Measurements from ENCODE around the gene CXorf49.
"Not testable (repeated sequence)": the region's sequence is repeated elsewhere in the genome, so short reads cannot be mapped to it uniquely, and the experiment has no call there.

CXorf49 gene

GRCh38 chrX:71697466-71698298, 20.4 kb downstream of the CXorf49 start:
- not testable (repeated sequence) for H3K27ac Mint-ChIP-seq; DNase-seq (ENCODE audit: low spot score); H3K4me1 Mint-ChIP-seq (ENCODE audit: low read depth); H3K27me3 Mint-ChIP-seq (ENCODE audit: low read depth); H3K4me3 Mint-ChIP-seq; H3K9me3 Mint-ChIP-seq; H3K36me3 Mint-ChIP-seq (ENCODE audit: low read depth)

- H3K27ac Mint-ChIP-seq; H3K27me3 Mint-ChIP-seq (ENCODE audit: low read depth); H3K9me3 Mint-ChIP-seq; DNase-seq (ENCODE audit: low spot score); H3K4me3 Mint-ChIP-seq; H3K36me3 Mint-ChIP-seq (ENCODE audit: low read depth); H3K4me1 Mint-ChIP-seq (ENCODE audit: low read depth): not testable (repeated sequence)
These were observed 21.2 kb downstream of the CXorf49 start for GRCh38 chrX:71696641-71697465.

GRCh38 chrX:71679575-71680207, 38.4 kb downstream of the CXorf49 start:
- Mint-ChIP-seq H3K27me3 (ENCODE audit: low read depth) (peaks cover 5% of the 10 kb centered on the region), H3K36me3 (ENCODE audit: low read depth) (no peaks in the 10 kb centered on the region), H3K4me3 (no peak overlapping the region), H3K9me3 (no peaks in the 10 kb centered on the region), H3K27ac (no peak overlapping the region), H3K4me1 (ENCODE audit: low read depth) (no peaks in the 10 kb centered on the region)
- no peak for DNase-seq (ENCODE audit: low spot score)

GRCh38 chrX:71677195-71677594, 40.9 kb downstream of the CXorf49 start:
- H3K4me1 Mint-ChIP-seq (ENCODE audit: low read depth); H3K4me3 Mint-ChIP-seq; H3K27me3 Mint-ChIP-seq (ENCODE audit: low read depth); H3K36me3 Mint-ChIP-seq (ENCODE audit: low read depth); DNase-seq (ENCODE audit: low spot score); H3K27ac Mint-ChIP-seq; H3K9me3 Mint-ChIP-seq: not testable (repeated sequence)

- DNase-seq (ENCODE audit: low spot score); H3K36me3 Mint-ChIP-seq (ENCODE audit: low read depth); H3K4me1 Mint-ChIP-seq (ENCODE audit: low read depth); H3K27me3 Mint-ChIP-seq (ENCODE audit: low read depth); H3K27ac Mint-ChIP-seq; H3K4me3 Mint-ChIP-seq; H3K9me3 Mint-ChIP-seq: not testable (repeated sequence)
These were observed 41.9 kb downstream of the CXorf49 start for GRCh38 chrX:71676068-71676795.

GRCh38 chrX:71675636-71676035, 42.4 kb downstream of the CXorf49 start:
- H3K27me3 Mint-ChIP-seq (ENCODE audit: low read depth); H3K4me3 Mint-ChIP-seq; H3K27ac Mint-ChIP-seq; DNase-seq (ENCODE audit: low spot score); H3K9me3 Mint-ChIP-seq; H3K36me3 Mint-ChIP-seq (ENCODE audit: low read depth): not testable (repeated sequence)
- H3K4me1 Mint-ChIP-seq (ENCODE audit: low read depth) = peaks cover 12% of the 10 kb centered on the region

GRCh38 chrX:71671938-71672337, 46.1 kb downstream of the CXorf49 start:
- peaks cover 8% of the 10 kb centered on the region for H3K27me3 Mint-ChIP-seq (ENCODE audit: low read depth)
- no peak overlapping the region for H3K4me3 Mint-ChIP-seq
- no peak overlapping the region for H3K27ac Mint-ChIP-seq
- H3K9me3 Mint-ChIP-seq = no peaks in the 10 kb centered on the region
- DNase-seq (ENCODE audit: low spot score) = no peak
- H3K36me3 Mint-ChIP-seq (ENCODE audit: low read depth) = no peaks in the 10 kb centered on the region
- H3K4me1 Mint-ChIP-seq (ENCODE audit: low read depth) = peaks cover 12% of the 10 kb centered on the region

- no peaks in the 10 kb centered on the region for H3K36me3 Mint-ChIP-seq (ENCODE audit: low read depth)
- peaks cover 12% of the 10 kb centered on the region for H3K4me1 Mint-ChIP-seq (ENCODE audit: low read depth)
- no peak overlapping the region for H3K4me3 Mint-ChIP-seq
- H3K27me3 Mint-ChIP-seq (ENCODE audit: low read depth) = peaks cover 8% of the 10 kb centered on the region
- H3K9me3 Mint-ChIP-seq = no peaks in the 10 kb centered on the region
- no peak overlapping the region for H3K27ac Mint-ChIP-seq
- DNase-seq (ENCODE audit: low spot score) = peak; percentile 62
These were observed 46.9 kb downstream of the CXorf49 start for GRCh38 chrX:71671043-71671780.

GRCh38 chrX:71669947-71670346, 48.1 kb downstream of the CXorf49 start:
- H3K27me3 Mint-ChIP-seq (ENCODE audit: low read depth); DNase-seq (ENCODE audit: low spot score); H3K36me3 Mint-ChIP-seq (ENCODE audit: low read depth); H3K4me3 Mint-ChIP-seq; H3K9me3 Mint-ChIP-seq; H3K27ac Mint-ChIP-seq: not testable (repeated sequence)
- H3K4me1 Mint-ChIP-seq (ENCODE audit: low read depth) = peaks cover 12% of the 10 kb centered on the region

- no peak overlapping the region for H3K27ac Mint-ChIP-seq
- DNase-seq (ENCODE audit: low spot score) = no peak
- no peak overlapping the region for H3K4me3 Mint-ChIP-seq
- H3K27me3 Mint-ChIP-seq (ENCODE audit: low read depth) = peaks cover 6% of the 10 kb centered on the region
- no peaks in the 10 kb centered on the region for H3K36me3 Mint-ChIP-seq (ENCODE audit: low read depth)
- H3K9me3 Mint-ChIP-seq = no peaks in the 10 kb centered on the region
- peaks cover 12% of the 10 kb centered on the region for H3K4me1 Mint-ChIP-seq (ENCODE audit: low read depth)
These were observed 48.6 kb downstream of the CXorf49 start for GRCh38 chrX:71669492-71669891.

GRCh38 chrX:71668248-71668595, 49.9 kb downstream of the CXorf49 start:
- Mint-ChIP-seq H3K4me1 (ENCODE audit: low read depth) (peaks cover 15% of the 10 kb centered on the region), H3K9me3 (no peaks in the 10 kb centered on the region), H3K27me3 (ENCODE audit: low read depth) (peaks cover 6% of the 10 kb centered on the region), H3K27ac (no peak overlapping the region), H3K36me3 (ENCODE audit: low read depth) (no peaks in the 10 kb centered on the region), H3K4me3 (no peak overlapping the region)
- DNase-seq (ENCODE audit: low spot score) = no peak

- Mint-ChIP-seq H3K27ac (no peak within 1 kb of the TSS), H3K36me3 (ENCODE audit: low read depth) (no peaks in the 10 kb centered on the region), H3K9me3 (no peaks in the 10 kb centered on the region), H3K4me1 (ENCODE audit: low read depth) (peaks cover 19% of the 10 kb centered on the region), H3K27me3 (ENCODE audit: low read depth) (peaks cover 4% of the 10 kb centered on the region), H3K4me3 (no peak within 1 kb of the TSS)
- DNase-seq (ENCODE audit: low spot score) = no peak
These were observed 50.5 kb downstream of the CXorf49 start, which contains the start of gene LOC101059915 for GRCh38 chrX:71667328-71668247. Gene LOC101059915, plus strand, starts transcription at chrX:71667546.

Data from T-helper 2 cell treated with Interferon-gamma antibody and Interleukin-4, amounts not matched to agents 5 μg/mL and 100 μg/mL, for 36 hours (primary cell).